HG03521 (cell line): ENCODE results near the gene KCNC3.

Experiments used
- ATAC-seq: cut with Tn5 transposase; IDR thresholded peaks from one replicate; pipeline ENCODE4 v1.9.1; 2021; ENCODE audit warnings: mild to moderate bottlenecking, moderate library complexity; ENCODE audit not compliant: unreplicated experiment

Gene KCNC3

GRCh38 chr19:50328224-50328872, 829 bp downstream of the KCNC3 start:
- ATAC-seq, result no peak

GRCh38 chr19:50327461-50328223, 1.5 kb downstream of the KCNC3 start:
- no peak for ATAC-seq

GRCh38 chr19:50327013-50327412, 2.2 kb downstream of the KCNC3 start:
- ATAC-seq, result no peak

GRCh38 chr19:50326101-50326664, 3.0 kb downstream of the KCNC3 start:
- ATAC-seq, result no peak

- no peak for ATAC-seq
These were observed 3.7 kb downstream of the KCNC3 start for GRCh38 chr19:50325310-50326100.

GRCh38 chr19:50324331-50324730, 4.8 kb downstream of the KCNC3 start:
- no peak for ATAC-seq

GRCh38 chr19:50323782-50324133, 5.4 kb downstream of the KCNC3 start:
- ATAC-seq, result no peak

GRCh38 chr19:50322931-50323781, 6.0 kb downstream of the KCNC3 start:
- no peak for ATAC-seq

- ATAC-seq, result no peak
These were observed 6.9 kb downstream of the KCNC3 start for GRCh38 chr19:50322234-50322633.

- ATAC-seq, result no peak
These were observed 7.3 kb downstream of the KCNC3 start for GRCh38 chr19:50321831-50322230.

- ATAC-seq, result no peak
These were observed 8.6 kb downstream of the KCNC3 start for GRCh38 chr19:50320596-50320995.

GRCh38 chr19:50320051-50320450, 9.1 kb downstream of the KCNC3 start:
- no peak for ATAC-seq

- no peak for ATAC-seq
These were observed 10.0 kb downstream of the KCNC3 start for GRCh38 chr19:50319156-50319555.

GRCh38 chr19:50318438-50318837, 10.7 kb downstream of the KCNC3 start:
- ATAC-seq, result no peak

- ATAC-seq, result no peak
These were observed 12.1 kb downstream of the KCNC3 start for GRCh38 chr19:50317115-50317514.

GRCh38 chr19:50315773-50316448, 13.3 kb downstream of the KCNC3 start:
- ATAC-seq, result no peak

- no peak for ATAC-seq
These were observed 14.2 kb downstream of the KCNC3 start for GRCh38 chr19:50314724-50315708.

- ATAC-seq, result no peak
These were observed 15.2 kb downstream of the KCNC3 start for GRCh38 chr19:50313812-50314536.
